Ishikawa (cell line): ENCODE data around the gene TSPAN18.

ENCODE experiments used
- CEBPB ChIP-seq: IDR thresholded peaks from 2 replicates; pipeline ENCODE4 v1.6.1; 2012
- CREB1 ChIP-seq: IDR thresholded peaks from 2 replicates; pipeline ENCODE4 v1.6.1; 2012; ENCODE audit warnings: low read depth
- EP300 ChIP-seq: IDR thresholded peaks from 2 replicates; pipeline ENCODE4 v1.6.1; 2012; ENCODE audit warnings: borderline replicate concordance
- FOXM1 ChIP-seq: IDR thresholded peaks from 2 replicates; pipeline ENCODE4 v1.6.1; 2012; ENCODE audit warnings: low read depth, borderline replicate concordance
- MAX ChIP-seq: IDR thresholded peaks from 2 replicates; pipeline ENCODE4 v1.6.1; 2012
- NFIC ChIP-seq: IDR thresholded peaks from 2 replicates; pipeline ENCODE4 v1.6.1; 2012
- RAD21 ChIP-seq: IDR thresholded peaks from 2 replicates; pipeline ENCODE4 v1.6.1; 2012; ENCODE audit warnings: low read depth
- REST ChIP-seq: IDR thresholded peaks from 2 replicates; pipeline ENCODE4 v1.6.1; 2012; ENCODE audit warnings: low read depth, mild to moderate bottlenecking
- TAF1 ChIP-seq: IDR thresholded peaks from 2 replicates; pipeline ENCODE4 v1.6.1; 2012; ENCODE audit warnings: low read depth, mild to moderate bottlenecking
- TCF12 ChIP-seq: IDR thresholded peaks from 2 replicates; pipeline ENCODE4 v1.6.1; 2012; ENCODE audit warnings: low read depth
- TEAD4 ChIP-seq: IDR thresholded peaks from 2 replicates; pipeline ENCODE4 v1.6.1; 2012
- USF1 ChIP-seq: IDR thresholded peaks from 2 replicates; pipeline ENCODE4 v1.6.1; 2012
- YY1 ChIP-seq: IDR thresholded peaks from 2 replicates; pipeline ENCODE4 v1.6.1; 2012; ENCODE audit warnings: low read depth

- no peak for TF ChIP-seq RAD21
- no peak for TF ChIP-seq EP300
- TF ChIP-seq MAX = no peak
- no peak for TF ChIP-seq TEAD4
- no peak for TF ChIP-seq TCF12
- TF ChIP-seq REST = no peak
- no peak for TF ChIP-seq YY1
- TF ChIP-seq NFIC = no peak
- TF ChIP-seq TAF1 = no peak
- no peak for TF ChIP-seq CEBPB
- no peak for TF ChIP-seq FOXM1
- TF ChIP-seq CREB1 = no peak
- no peak for TF ChIP-seq USF1
Measured at GRCh38 chr11:44848963-44849350, 122.2 kb downstream of the TSPAN18 start.
